Limb (tissue), 2 donors: ENCODE data around the gene RBP2.

ENCODE experiments used
- DNase-seq, 2 donors: peaks; one replicate each; pipeline ENCODE4 v3.0.0-alpha.2; 2016; ENCODE audit errors: extremely low spot score in 2 of 2

Gene RBP2

GRCh38 chr3:139481116-139481515 is 4.8 kb upstream of the RBP2 start:
- DNase-seq: no peak

- DNase-seq: no peak
Observed at GRCh38 chr3:139480585-139480984, 4.3 kb upstream of the RBP2 start.

- DNase-seq: no peak
Observed at GRCh38 chr3:139477710-139478640, 1.7 kb upstream of the RBP2 start.

- no peak for DNase-seq
Observed at GRCh38 chr3:139473155-139473771, 3.1 kb downstream of the RBP2 start.

- no peak for DNase-seq
Observed at GRCh38 chr3:139472380-139473010, 3.8 kb downstream of the RBP2 start.

- no peak for DNase-seq
Observed at GRCh38 chr3:139470199-139470598, 6.1 kb downstream of the RBP2 start.

GRCh38 chr3:139468399-139468798 is 7.9 kb downstream of the RBP2 start:
- no peak for DNase-seq

GRCh38 chr3:139466360-139466759 is 10.0 kb downstream of the RBP2 start:
- no peak for DNase-seq

GRCh38 chr3:139465636-139466035 is 10.7 kb downstream of the RBP2 start:
- no peak for DNase-seq

- DNase-seq: no peak
Observed at GRCh38 chr3:139463466-139463865, 12.8 kb downstream of the RBP2 start.

- no peak for DNase-seq
Observed at GRCh38 chr3:139460529-139460928, 15.8 kb downstream of the RBP2 start.

GRCh38 chr3:139460076-139460475 is 16.2 kb downstream of the RBP2 start:
- DNase-seq: no peak

- DNase-seq: no peak
Observed at GRCh38 chr3:139458348-139458747, 18.0 kb downstream of the RBP2 start.

GRCh38 chr3:139457066-139457465 is 19.2 kb downstream of the RBP2 start:
- DNase-seq: no peak

GRCh38 chr3:139456386-139456785 is 19.9 kb downstream of the RBP2 start:
- DNase-seq: peak in 1 of 2 donors; percentile 24

- DNase-seq: peak in 1 of 2 donors; percentile 31
Observed at GRCh38 chr3:139455855-139456254, 20.5 kb downstream of the RBP2 start.

- DNase-seq: no peak
Observed at GRCh38 chr3:139455206-139455605, 21.1 kb downstream of the RBP2 start.

GRCh38 chr3:139454346-139454745 is 22.0 kb downstream of the RBP2 start:
- DNase-seq: peak in 1 of 2 donors; percentile 12

GRCh38 chr3:139450159-139450558 is 26.2 kb downstream of the RBP2 start:
- DNase-seq: no peak

- DNase-seq: no peak
Observed at GRCh38 chr3:139449566-139449965, 26.8 kb downstream of the RBP2 start.

- no peak for DNase-seq
Observed at GRCh38 chr3:139448104-139448503, 28.2 kb downstream of the RBP2 start.

- DNase-seq: no peak
Observed at GRCh38 chr3:139447486-139447885, 28.8 kb downstream of the RBP2 start.
